NCI-H1092 treated with DMSO at 0.1 percent for 48 hours (cell line): Measurements from ENCODE around the gene SLC66A2.

ENCODE experiments used
- DNase-seq: peaks from one replicate; lab custom pipeline; 2025; lab: John Stamatoyannopoulos, UW

SLC66A2 gene

DNA sequence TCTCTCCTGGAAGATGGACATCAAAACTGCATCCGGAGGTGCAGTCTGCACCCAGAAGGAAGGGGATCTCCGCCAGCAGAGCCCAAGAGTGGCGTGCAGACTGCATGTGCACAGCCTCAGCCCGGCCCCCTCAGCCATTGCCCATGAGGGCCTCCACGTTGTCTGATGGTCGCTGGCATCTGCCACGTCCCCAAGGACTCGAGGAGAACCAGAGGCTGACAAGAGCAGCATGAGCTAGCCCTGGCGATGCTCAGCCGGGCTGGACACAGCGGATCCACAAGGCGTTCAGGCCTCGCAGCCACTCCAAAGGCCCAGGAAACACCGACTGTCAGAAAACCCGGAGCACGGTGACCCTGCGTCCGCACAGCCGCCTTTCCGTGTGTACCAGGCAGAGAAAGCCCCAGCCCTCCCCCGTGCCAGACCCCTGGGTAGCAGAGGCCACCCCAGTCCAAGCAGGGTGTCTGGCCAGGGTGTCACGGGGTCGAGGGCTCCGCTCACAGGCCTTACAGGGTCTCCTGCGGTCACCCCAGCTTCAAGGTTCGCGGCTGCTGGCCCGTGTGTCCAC, 48.3 kb downstream of the SLC66A2 start:
- DNase-seq, result no peak

DNA sequence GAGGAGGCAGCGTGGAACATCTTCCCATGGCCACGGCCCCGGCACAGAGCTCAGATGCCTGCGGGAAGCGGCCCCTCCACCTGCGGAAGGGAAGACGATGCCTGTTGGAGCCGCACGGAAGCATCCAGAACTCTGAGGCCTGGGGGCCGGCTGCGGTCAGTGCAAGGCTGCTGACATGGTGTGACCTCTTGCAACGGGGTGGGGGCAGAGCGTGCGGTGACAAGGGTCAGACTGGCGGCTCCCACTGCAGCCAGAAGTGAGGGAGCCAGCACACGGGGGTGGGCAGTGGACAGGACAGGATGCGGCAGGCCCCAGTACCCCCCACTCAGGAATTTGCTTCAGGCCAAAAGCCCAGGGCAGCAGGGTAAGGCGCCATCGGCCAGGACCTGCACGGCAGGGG, 48.8 kb downstream of the SLC66A2 start:
- DNase-seq, result no peak

DNA sequence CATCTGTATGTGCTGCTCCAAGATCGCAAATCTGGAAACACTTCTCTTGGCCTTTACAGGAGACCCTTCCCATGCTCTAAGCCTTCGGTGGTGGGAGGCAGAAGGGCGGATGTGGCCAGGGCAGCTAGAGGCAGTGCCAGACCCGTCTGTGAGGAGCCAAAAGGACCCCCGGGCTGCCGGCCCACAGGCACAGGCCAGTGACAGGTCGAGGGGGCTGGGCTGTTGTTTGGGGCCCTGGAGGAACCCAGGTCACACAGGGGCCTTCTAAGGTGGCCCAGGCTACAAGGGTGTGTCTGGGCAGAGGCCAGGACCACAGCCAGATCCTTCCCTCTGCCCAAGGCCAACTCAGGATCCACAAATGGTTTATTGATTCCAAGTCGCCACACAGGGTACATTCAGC, 49.4 kb downstream of the SLC66A2 start:
- no peak for DNase-seq

DNA sequence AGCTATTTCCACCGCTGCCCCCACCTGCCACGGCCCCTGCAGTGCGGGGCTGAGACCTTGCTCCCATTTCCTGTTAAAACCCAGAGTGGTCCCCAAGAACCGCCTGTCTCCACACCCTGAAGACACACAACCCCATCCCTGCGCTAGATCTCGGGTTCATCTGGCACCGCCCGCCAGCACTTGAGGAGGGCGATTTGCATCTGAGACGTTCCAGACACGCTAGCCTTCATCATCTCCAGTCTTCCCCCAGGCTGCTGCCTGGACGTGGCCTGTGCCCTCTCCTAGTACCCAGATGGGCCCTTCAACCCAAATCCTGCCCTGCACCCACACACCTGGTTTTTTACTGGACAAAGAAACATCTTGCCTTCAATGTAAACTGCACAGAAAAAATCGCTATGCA, 49.8 kb downstream of the SLC66A2 start:
- no peak for DNase-seq

DNA sequence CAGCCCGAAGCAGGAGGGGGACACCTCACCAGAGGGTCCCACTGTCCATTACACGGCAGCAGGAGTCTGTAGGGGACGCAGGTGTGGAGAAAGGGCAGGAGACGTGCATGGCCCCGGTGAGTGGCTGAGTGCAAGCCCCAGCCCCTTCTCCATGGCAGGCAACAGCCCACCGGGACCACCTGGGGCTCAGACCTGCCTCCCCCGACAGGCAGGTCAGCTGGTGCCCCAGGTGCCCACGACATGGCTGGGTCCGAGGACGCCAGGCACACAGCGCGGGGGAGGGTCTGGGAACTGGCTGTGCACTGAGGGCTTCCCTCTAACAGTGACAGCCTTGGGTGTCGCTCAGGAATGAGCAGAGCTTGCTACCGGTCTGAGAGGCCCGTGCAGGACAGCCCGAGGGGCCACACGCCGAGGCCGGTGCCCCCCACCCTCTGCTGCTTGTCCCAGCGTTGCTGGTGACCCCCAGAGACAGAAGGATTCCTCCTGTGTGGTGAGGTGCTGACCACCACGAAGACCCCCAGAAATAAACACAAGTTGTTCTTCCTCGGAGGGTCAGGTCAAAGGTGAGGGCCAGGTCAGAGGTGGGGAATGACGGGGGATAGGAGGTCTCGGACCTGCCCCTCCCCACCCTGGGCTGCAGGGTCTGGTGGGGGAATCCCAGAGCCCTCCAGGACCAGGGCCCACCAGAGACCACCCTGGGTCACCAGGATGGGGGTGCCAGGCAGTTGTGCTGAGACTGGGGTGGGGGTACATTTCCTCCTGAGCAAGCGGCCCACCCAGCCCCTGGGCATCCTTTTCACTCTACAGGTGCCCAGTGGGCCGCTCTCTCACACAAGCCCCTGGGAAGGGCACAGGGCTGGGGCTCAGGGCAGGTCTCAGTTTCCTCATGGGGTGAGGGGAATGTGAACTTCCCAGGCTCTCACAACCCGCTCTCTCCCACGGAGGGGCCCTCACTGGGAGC, 50.6 kb downstream of the SLC66A2 start:
- no peak for DNase-seq

DNA sequence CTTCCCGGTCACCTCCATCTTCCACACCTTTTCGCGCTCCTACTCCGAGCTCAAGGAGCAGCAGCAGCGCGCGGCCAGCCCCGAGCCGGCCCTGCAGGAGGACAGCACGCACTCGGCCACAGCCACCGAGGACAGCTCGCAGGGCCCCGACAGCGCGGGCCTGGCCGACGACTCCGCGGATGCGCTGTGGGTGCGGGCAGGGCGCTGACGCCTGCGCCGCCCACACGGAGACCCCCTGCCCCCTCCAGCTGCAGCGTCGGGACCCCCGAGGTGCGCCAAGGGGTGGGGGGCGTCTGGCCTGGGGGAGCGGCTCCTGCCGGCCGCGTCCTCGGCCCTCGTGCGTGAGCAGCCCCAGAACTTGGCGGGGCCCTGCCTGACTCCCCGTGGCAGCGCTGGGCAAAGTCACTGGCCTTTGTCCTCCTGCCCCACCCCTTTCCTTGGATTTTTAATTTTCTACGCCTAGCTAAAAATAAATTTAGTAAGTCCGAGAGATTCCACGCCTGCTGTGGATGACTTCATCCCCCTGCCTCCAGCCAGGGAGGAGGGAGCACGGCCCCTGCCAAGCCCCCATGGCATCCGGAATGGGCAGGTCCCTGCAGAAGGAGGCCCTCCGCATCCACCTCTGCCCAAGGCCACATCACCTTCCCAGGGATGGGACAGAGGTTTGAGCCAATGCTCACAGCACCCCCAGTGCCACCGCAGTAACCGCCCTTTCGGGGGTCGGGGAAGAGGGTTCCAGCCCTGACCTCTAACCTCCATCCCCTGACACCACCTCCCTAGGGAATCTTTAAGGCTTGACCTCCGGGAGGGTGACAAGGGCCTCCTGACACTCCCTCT, 51.6 kb downstream of the SLC66A2 start:
- DNase-seq, result no peak

DNA sequence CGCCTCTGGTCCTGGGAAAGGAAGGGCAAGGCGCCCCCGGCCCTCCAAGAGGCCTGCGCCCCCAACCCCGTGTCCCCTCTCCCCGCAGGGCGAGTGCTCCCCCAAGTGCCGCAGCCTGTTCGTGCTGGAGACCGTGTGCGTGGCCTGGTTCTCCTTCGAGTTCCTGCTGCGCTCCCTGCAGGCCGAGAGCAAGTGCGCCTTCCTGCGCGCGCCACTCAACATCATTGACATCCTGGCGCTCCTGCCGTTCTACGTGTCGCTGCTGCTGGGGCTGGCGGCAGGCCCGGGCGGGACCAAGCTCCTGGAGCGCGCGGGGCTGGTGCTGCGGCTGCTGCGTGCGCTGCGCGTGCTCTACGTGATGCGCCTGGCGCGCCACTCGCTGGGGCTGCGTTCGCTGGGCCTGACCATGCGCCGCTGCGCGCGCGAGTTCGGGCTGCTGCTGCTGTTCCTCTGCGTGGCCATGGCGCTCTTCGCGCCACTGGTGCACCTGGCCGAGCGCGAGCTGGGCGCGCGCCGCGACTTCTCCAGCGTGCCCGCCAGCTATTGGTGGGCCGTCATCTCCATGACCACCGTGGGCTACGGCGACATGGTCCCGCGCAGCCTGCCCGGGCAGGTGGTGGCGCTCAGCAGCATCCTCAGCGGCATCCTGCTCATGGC, 52.4 kb downstream of the SLC66A2 start:
- DNase-seq, result no peak

DNA sequence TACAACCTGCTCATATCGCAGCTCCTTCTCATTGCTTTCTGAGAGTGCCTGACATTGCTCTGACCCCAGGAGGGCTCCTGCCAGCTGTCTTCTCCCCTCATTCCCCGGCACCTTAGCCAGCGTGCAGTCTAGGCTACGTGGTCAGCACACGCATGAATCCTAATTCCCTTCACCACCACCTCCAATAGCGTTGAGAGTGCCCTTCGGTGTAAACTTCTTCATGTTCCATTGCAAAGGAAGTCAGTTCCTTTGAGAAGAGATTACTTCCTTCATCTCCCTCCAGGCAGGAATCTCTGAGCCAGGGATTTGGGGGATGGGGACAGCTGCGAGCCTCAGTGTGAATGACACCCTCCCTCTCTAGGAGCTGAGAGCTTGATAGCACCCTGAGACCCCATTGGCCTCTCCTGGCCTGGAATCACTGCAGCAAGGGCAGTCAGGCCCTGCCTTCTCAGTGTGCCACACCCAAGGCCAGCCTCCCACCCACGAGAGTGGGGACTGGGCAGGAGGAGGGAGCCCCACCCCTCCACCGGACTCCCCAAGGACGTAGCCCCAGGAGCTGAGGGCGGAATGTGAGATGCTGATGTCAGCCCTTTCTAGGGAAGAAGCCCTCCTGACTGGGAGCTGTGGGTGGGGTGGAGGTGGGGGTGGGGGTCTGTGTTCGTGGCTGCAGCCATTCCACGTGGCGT, 53.4 kb downstream of the SLC66A2 start:
- no peak for DNase-seq

DNA sequence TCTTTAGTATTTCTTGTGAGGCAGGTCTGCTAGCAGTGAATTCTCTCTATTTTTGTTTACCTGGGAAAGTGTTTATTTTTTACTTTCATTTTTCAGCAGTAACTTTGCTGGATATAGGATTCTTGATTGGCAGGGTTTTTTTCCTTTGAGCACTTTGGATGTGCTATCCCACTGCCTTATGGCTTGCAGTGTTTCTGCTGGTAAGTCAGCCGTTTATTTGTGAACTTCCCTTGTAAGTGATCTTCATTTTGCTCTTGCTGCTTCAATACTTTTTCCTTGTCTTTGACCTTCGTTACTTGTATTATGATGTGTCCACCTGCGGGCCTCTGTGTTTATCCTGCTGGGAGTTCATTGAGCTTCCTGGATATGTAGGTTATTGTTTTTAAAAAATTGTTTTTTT, 54.7 kb downstream of the SLC66A2 start:
- DNase-seq, result no peak

DNA sequence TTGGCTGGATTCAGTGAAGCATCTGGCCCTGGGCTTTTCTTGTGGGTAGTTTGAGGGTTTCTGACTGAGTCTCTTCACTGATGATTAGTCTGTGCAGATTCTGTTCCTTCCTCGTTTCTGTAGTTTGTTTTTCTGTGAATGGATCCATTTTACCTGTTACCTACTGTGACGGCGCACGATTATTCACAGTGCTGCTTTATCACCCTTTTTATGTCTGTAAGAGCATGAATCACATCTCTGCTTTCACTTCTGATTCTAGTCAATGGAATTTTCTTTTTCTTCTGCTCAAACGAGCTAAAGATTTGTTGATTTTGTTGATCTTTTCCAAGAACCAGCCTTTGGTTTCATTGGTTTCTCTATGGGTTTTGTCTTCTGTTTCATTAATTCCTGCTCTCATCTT, 60.8 kb downstream of the SLC66A2 start:
- no peak for DNase-seq

DNA sequence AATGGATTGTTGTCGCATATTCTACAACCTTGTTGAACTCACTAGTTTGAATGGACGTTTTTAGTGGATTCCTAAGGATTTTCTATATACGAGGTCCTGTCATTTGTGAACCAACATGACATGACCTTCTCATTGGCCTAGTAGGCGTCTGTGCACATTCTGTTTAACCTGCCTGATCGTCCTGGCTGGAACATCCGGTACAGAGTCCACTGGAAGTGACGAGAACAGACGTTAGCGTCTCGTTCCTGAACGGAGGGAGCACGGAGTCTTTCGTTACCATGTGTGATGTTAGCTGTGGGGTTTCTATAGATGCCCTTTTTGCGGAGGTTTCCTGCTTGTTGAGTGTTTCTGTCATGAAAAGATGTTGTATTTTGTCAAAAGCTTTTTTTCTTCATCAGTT, 61.9 kb downstream of the SLC66A2 start:
- DNase-seq, result no peak

DNA sequence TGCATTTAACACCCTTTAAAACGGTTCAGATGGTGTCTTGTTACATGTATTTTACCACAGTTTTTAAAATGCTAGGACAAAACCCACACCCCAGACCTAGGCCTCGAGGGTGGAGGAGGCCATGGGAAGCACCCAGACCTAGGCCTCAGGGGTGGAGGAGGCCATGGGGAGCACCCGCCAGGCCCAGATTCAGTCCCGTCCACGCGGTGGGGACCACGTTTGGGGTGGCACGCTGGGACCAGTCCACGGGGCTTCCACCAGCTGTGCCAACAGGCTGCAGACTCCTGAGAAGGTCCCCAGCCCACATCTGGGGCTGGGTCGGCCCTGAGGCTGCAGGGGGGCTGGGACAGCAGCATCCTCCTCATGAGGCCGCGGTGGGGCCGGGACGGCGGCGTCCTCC, 63.4 kb downstream of the SLC66A2 start:
- no peak for DNase-seq

DNA sequence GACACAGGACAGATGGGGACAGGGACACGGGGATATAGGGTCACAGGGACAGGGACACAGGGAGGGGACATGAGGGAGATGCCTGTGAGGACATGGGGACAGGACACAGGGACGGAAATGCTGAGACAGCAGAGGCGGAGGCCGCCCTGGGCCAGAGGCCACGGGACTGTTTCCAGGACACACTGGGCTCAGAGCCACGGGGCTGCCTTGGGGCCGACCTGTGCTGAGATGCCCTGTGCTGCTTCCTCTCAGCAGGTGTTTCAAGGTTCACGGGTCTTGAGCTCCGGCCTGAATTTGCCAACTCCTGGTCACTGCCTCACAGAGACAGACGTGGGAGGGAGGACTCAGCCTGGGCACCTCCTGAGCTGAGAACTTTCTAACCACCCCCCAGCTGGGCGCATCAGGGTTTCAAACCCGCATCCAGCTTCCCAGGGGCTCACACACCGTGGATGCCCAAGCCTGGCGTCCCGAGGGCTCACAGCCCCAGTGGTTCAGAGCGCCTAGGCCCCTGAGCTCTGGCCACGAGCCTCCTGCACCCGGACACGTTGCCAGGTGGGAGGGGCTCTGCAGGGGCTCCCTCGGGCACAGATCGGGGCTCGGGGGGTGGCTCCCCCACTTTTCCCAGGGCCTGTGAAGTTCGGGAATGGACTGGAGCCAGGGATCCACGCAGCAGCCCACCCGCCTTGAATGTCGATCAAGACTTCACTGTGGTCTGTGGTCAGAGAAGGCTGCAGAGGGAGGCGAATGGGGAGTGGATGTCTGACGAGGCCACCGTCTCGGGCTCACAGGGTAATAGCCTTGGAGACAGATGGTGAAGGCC, 64.1 kb downstream of the SLC66A2 start:
- DNase-seq, result no peak

DNA sequence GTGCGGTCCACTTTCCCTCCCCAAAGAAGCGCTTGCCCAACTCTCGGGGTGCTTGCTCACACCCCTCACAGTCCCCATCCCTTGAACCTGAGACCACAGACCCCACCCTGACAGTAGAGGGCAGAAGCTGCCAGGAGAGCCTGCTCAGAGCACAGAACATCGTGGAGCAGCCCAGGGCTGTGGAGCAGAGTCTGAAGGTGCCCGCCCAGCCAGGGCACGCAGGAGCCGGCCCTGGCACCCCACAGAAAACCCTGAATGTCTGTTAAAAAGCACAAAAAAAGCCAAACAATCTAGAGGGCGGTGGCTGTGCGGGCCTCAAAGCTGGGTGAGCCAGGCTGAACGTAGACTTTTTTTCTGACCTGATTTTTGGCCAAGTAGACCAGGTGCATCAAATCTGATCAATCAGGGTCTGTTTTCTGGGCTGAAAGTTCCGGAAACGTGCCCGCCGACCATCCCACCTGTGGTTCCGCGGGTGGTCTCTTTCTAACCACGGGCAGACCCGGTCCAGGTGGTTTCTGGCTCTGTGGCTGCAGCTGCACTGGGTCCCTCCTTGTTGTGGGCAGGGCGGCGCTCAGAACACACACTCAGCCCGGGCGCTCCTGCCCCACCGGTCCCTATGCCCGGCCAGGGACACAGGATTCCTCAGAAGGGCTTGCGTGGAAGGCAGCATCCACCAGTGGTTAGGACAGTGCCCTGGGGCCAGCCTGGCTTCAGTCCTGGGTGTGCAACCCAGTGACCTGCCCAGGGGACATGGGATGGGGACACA, 66.3 kb downstream of the SLC66A2 start:
- DNase-seq, result no peak

DNA sequence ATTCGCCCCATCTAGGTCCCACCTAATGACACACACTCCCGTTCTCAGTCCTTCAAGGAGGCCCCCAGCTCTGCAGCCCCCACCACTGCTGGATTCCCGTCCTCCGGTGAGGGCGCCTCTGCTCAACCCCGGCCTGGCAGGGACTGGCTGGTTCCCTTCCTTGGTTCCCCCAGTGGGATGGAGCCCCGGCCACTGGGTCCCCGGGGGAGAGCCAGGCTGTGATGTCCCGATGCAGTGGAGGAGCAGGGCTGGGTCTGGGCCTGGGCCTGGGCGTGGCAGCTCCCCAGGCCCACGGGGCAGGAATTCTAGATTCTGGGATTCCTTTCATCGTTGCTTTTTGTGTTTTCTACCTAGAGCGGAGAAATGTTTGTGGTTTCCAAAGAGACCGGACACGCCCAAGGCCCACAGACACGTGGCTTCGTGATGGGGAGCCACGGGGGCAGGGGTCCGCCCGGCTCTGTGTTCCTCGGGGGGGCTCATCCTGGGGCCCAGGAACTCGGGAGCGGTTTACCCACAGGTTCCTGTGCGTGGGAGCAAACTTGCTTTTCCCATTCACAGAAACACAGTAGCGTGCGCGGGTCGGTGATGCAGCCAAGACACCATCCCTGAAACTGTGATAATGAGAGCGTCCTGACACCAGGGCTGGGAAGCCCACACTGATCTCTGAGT, 67.0 kb downstream of the SLC66A2 start:
- DNase-seq, result no peak

DNA sequence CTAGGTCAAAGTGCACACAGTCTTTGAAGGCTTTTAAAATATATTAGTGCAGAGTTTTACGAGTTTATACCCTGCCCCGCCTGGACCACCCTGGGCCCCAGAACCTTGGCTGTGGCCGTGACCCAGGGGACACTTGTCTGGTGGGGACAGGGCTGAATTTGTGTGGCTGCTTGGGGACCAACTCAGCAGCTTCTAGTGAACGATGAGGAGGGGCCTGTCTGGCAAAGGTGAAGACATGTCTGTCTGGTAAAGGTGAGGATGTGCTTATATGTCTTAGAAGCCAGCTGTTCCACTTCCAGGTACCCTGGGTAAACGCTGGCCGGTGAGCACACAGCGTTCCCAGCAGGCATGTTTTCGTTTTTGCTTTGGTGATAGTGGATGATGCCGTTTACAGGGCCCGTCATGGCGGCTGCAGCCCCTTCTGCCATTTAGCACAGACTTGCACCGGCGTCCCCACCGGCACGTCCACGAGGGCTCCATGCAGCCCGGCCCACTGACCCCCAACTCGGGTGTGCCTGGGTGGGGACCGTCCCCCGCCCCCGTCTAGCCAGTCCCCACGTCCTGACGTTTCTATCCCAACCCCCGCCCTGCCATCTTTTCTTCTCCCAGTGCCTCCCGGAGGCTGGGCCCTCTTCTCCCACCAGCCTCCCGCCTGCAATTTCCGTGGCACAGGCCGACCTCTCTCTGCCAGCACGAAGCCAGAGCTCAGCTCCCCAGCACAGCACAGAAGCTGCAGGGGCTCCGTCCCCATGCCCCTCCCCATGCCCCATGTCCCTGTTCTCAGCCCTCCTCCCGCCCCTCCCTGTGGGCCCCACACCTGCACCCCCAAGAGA, 67.8 kb downstream of the SLC66A2 start:
- DNase-seq, result no peak

DNA sequence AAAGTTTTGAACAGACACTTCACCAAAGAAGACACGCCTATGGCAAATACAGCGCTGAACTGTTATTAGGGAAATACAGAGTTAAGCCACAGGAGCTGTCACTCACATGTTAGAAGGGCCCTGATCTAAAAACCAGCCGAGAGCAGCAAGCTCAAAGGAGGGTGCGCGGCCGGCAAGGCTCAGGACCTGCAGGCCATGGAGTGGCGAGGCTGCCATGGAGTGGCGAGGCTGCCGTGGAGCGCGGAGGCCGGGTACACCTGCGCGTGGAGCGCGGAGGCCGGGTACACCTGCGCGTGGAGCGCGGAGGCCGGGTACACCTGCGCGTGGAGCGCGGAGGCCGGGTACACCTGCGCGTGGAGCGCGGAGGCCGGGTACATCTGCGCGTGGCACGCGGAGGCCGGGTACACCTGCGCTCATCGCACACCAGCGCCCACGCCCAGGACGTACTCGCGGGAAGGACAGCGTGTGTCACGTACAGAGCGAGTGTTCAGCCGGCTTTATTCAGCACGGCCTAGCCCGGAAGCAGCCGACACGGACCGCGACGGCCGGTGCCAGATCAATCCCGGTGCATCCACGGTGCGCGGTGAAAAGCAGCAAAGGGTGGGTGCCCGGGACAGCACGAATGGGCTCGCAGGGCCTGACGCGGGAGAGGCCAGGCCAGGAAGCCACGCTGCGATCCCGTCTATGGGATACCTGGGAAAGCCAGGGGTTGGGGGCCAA, 68.8 kb downstream of the SLC66A2 start:
- DNase-seq, result no peak

DNA sequence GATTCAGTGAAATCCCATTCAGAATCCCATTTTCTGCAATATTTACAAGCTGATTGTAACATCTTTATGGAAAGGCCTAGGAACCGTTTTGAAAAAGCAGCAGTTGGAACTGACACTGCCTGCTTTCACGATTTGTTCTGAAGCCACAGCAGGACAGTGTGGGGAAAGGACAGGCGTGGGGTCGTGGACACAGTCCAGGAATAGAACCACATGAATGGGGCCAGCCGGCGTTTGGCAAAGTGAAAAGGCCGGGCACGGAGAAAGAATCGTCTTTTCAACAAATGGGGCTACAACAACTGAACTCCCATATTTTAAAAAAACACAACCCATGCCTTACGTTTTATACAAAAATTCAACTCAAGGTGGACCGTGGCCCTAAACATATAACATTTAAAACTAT, 69.8 kb downstream of the SLC66A2 start:
- DNase-seq, result no peak
